ENCODE results near the gene ITGB2.

The ITGB2 gene

DNA sequence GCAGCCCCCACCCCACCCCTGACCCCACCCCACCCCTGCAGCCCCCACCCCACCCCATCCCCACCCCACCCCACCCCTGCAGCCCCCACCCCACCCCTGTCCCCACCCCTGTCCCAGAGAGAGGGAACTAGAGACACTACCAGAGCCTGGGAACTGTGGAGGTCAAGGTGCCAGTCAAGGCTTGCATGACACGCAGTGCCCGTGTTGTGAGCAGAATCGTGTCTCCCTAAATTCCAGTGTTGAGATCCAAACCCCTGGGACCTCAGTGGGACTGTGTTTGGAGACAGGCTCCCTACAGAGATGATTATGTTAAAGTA is 84.4 kb downstream of the ITGB2 start:
- H4K12ac ChIP-seq (ENCODE audit: low read depth, low read length): no peak overlapping the region
- no peak overlapping the region for H3K18ac ChIP-seq (ENCODE audit: low read length)
- peaks cover 5 to 9% of the 10 kb centered on the region in 2 experiments for H3K4me1 ChIP-seq (ENCODE audit: control insufficient read depth in 1 of 2, insufficient read depth in 2 of 2, low read length in 2 of 2)
- H3K9me3 ChIP-seq (ENCODE audit: insufficient read depth, low read depth, low read length): no peaks in the 10 kb centered on the region
- H3K9ac ChIP-seq (ENCODE audit: low read length): no peak overlapping the region
- no peak overlapping the region for H3K4me2 ChIP-seq (ENCODE audit: low read length)
- no peaks in the 10 kb centered on the region for H3K79me2 ChIP-seq (ENCODE audit: control insufficient read depth, insufficient read depth, low read length, poor library complexity)
- no peak overlapping the region for H2BK5ac ChIP-seq (ENCODE audit: low read depth, low read length, poor library complexity)
- H3K4ac ChIP-seq (ENCODE audit: low read depth, low read length): no peak overlapping the region
- H3K79me1 ChIP-seq (ENCODE audit: low read length): no peaks in the 10 kb centered on the region
- no peak overlapping the region for H2BK12ac ChIP-seq (ENCODE audit: low read length)
- no peaks in the 10 kb centered on the region for H3K36me3 ChIP-seq (ENCODE audit: control insufficient read depth in 1 of 2, insufficient read depth in 2 of 2, low read length in 2 of 2)
- no peak overlapping the region for H4K8ac ChIP-seq (ENCODE audit: low read depth, low read length)
- H4K91ac ChIP-seq (ENCODE audit: low read depth, low read length): no peak overlapping the region
- H3K27me3 ChIP-seq (ENCODE audit: insufficient read depth, low read length): no peaks in the 10 kb centered on the region
- no peak overlapping the region for H3K14ac ChIP-seq (ENCODE audit: low read length)
- no peak overlapping the region for H2BK120ac ChIP-seq (ENCODE audit: insufficient read depth, low read length, poor library complexity)
- no peak overlapping the region for H3K23ac ChIP-seq (ENCODE audit: low read length)
- DNase-seq: no peak
- H3K4me3 ChIP-seq (ENCODE audit: low read depth, low read length): no peak overlapping the region
- H2AFZ ChIP-seq (ENCODE audit: insufficient read depth, low read length, poor library complexity): no peak overlapping the region
- H2AK5ac ChIP-seq (ENCODE audit: low read length): no peak overlapping the region
- no peak overlapping the region for H3K27ac ChIP-seq (ENCODE audit: low read depth, low read length)
- WGBS (ENCODE audit: extremely low coverage, insufficient coverage, insufficient read length): no CpG with 5 or more reads among the region's 3 CpGs
